Measurements from ENCODE around the gene FOXI1. TPM values are rescaled to one million over a fixed set of nuclear protein-coding genes. Genes with fewer than 3 reads are reported as not detected.

The FOXI1 gene
- total RNA-seq, 4 donors from 2014 or later = not detected

GRCh38 chr5:170067152-170067551 is 38.5 kb upstream of the FOXI1 start:
- in situ Hi-C loops (cut with MboI; ENCODE audit: low sequenced_read_pairs in 4 of 4) = no loop called here
- H3K36me3 ChIP-seq = no peaks in the 10 kb centered on the region
- no peaks in the 10 kb centered on the region for H3K4me1 ChIP-seq
- H3K27me3 ChIP-seq = no peaks in the 10 kb centered on the region
- TF ChIP-seq, protein P1, sequence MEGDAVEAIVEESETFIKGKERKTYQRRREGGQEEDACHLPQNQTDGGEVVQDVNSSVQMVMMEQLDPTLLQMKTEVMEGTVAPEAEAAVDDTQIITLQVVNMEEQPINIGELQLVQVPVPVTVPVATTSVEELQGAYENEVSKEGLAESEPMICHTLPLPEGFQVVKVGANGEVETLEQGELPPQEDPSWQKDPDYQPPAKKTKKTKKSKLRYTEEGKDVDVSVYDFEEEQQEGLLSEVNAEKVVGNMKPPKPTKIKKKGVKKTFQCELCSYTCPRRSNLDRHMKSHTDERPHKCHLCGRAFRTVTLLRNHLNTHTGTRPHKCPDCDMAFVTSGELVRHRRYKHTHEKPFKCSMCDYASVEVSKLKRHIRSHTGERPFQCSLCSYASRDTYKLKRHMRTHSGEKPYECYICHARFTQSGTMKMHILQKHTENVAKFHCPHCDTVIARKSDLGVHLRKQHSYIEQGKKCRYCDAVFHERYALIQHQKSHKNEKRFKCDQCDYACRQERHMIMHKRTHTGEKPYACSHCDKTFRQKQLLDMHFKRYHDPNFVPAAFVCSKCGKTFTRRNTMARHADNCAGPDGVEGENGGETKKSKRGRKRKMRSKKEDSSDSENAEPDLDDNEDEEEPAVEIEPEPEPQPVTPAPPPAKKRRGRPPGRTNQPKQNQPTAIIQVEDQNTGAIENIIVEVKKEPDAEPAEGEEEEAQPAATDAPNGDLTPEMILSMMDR (IDR thresholded peaks at IDR 0.05 in 4 of 5, conservative IDR thresholded peaks at IDR 0.05 in 1 of 5) = no peak
- TF ChIP-seq POLR2A (IDR thresholded peaks at IDR 0.05) = no peak
- H3K9me3 ChIP-seq = no peaks in the 10 kb centered on the region
- H3K27ac ChIP-seq = no peak overlapping the region
- intact Hi-C loops (cut with DNase I; ENCODE audit: low total_unique reads) = no loop called here
- DNase-seq (no peak), ATAC-seq (no peak)
- H3K4me3 ChIP-seq = no peak overlapping the region

- Histone ChIP-seq H3K9me3 (no peaks in the 10 kb centered on the region), H3K4me1 (no peaks in the 10 kb centered on the region), H3K4me3 (no peak overlapping the region), H3K27me3 (no peaks in the 10 kb centered on the region), H3K36me3 (no peaks in the 10 kb centered on the region), H3K27ac (no peak overlapping the region)
- DNase-seq (no peak), ATAC-seq (no peak)
- in situ Hi-C loops (cut with MboI; ENCODE audit: low sequenced_read_pairs in 4 of 4) (no loop called here), intact Hi-C loops (cut with DNase I; ENCODE audit: low total_unique reads) (no loop called here)
- TF ChIP-seq, protein P1 (IDR thresholded peaks at IDR 0.05 in 4 of 5, conservative IDR thresholded peaks at IDR 0.05 in 1 of 5) = no peak
- no peak for TF ChIP-seq POLR2A (IDR thresholded peaks at IDR 0.05)
Observed at GRCh38 chr5:170067574-170068170, 38.0 kb upstream of the FOXI1 start.

DNA sequence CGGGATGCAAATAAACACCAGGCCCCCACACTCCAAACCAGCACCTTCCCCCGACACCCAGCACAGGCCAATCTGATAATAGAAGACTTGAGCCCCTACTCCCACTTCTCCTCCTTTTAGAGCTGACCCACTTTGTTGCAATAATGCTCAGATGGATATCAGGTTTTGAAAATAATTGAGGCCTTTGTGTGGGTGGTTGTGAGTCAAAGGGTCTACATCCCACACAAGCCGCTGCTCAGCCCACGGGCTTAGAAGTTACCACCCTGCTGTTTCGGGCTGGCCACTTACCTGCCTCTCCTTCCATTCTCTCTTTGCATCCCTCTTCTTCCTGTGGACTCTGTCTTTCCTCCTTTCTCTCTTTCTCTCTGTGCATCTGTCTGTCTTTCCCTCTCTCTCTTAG is 36.2 kb upstream of the FOXI1 start:
- Histone ChIP-seq H3K36me3 (no peaks in the 10 kb centered on the region), H3K4me1 (no peaks in the 10 kb centered on the region), H3K27ac (no peak overlapping the region), H3K4me3 (no peak overlapping the region), H3K27me3 (no peaks in the 10 kb centered on the region), H3K9me3 (no peaks in the 10 kb centered on the region)
- intact Hi-C loops (cut with DNase I; ENCODE audit: low total_unique reads) = no loop called here
- TF ChIP-seq, protein P1 (IDR thresholded peaks at IDR 0.05 in 4 of 5, conservative IDR thresholded peaks at IDR 0.05 in 1 of 5) = no peak
- TF ChIP-seq POLR2A (IDR thresholded peaks at IDR 0.05) = no peak
- DNase-seq (no peak), ATAC-seq (no peak)
- in situ Hi-C loops (cut with MboI; ENCODE audit: low sequenced_read_pairs in 4 of 4) = no loop called here

DNA sequence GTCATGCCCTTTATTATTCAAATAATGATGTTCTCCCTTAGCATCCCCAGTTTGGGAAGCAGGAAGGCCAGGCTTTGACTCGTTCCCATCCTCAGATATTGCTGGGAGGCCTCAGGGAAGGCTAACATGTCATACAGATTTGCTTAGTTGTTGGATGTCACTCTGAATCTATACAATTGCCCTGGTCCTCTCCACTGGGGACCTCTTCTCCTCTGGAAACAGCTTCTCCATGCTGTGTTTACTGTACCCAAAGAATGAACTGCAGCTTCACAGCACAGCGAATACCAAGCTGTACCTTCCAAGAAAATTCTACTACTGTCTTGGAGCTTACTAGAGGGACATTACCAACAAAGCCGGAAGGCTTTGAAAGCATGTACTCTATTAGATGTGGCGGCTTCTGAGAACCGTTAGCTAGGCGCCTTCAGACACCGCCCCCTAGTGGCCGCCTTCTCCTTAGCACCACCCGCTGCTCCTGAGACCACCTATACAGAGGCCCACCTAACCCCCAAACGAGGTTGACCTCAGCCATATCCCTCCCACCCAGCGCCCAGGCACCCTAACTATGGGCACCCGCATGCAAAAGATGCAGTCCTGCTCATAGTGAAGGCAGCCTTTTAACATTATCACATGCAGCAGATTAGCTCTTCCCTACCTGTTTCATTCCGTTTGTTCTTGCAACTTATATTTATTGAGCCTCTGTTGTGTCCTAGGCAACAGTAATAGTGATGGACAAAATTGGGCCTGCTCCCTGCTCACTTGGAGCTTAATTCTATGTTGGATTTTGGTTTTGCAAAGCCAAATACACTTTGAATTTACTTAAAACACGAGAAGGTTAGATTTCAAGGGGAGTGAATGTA is 34.9 kb upstream of the FOXI1 start:
- no peak for DNase-seq

More for the DNA sequence above, 34.9 kb upstream of the FOXI1 start:
- no peaks in the 10 kb centered on the region for H3K27me3 ChIP-seq
- H3K27ac ChIP-seq = no peak overlapping the region
- H3K36me3 ChIP-seq = no peaks in the 10 kb centered on the region
- in situ Hi-C loops (cut with MboI; ENCODE audit: low sequenced_read_pairs in 4 of 4) (no loop called here), intact Hi-C loops (cut with DNase I; ENCODE audit: low total_unique reads) (no loop called here)
- H3K9me3 ChIP-seq = no peaks in the 10 kb centered on the region
- no peak overlapping the region for H3K4me3 ChIP-seq
- TF ChIP-seq, protein P1 (IDR thresholded peaks at IDR 0.05 in 4 of 5, conservative IDR thresholded peaks at IDR 0.05 in 1 of 5) = peak in 3 of 5 experiments; percentile 23 to 39 (median 35)
- TF ChIP-seq POLR2A (IDR thresholded peaks at IDR 0.05) = no peak
- no peaks in the 10 kb centered on the region for H3K4me1 ChIP-seq
- ATAC-seq = no peak
